ENCODE results near the gene DDX43. TPM values are rescaled to one million over a fixed set of nuclear protein-coding genes. Genes with fewer than 3 reads are reported as not detected.
"Not testable (repeated sequence)": the region's sequence is repeated elsewhere in the genome, so short reads cannot be mapped to it uniquely, and the experiment has no call there.

The DDX43 gene
- 1.4 and 1.7 TPM in 2 replicates for total RNA-seq

DNA sequence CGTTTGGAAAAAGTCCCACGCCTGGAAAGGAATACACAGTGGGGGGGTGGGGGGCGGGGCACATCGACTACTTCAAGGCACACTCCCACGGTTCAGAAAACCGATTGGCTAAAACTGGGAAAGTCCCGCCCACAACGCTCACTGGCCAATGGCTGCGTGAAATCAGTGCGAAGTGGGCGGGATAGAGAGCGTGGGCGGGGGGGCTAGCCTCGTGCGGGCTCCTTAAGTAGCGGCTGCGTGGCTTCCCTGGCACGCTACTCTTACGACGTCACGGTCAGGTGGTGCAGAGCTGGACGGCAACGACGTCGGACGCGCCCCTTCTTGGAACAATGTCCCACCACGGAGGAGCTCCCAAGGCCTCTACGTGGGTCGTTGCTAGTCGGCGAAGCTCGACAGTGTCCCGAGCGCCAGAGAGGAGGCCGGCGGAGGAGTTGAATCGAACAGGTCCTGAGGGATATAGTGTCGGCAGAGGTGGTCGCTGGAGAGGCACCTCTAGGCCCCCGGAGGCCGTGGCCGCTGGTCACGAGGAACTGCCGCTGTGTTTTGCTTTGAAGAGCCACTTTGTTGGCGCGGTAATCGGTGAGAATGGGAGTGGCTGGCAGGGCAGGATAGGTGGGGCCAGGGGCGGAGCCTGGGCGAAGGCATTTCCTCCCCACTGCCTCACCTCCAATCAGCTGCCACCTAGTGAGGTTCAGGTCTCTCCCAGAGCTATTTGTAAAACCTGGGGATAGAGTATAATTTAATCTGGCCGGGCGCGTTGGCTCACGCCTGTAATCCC, at the start of gene DDX43:
DDX43 (plus strand) TSS at position 252 of the 778 bp plus-strand sequence; CDS start at position 330, 78 bp downstream.
- DNase-seq, result peak; percentile 62

DNA sequence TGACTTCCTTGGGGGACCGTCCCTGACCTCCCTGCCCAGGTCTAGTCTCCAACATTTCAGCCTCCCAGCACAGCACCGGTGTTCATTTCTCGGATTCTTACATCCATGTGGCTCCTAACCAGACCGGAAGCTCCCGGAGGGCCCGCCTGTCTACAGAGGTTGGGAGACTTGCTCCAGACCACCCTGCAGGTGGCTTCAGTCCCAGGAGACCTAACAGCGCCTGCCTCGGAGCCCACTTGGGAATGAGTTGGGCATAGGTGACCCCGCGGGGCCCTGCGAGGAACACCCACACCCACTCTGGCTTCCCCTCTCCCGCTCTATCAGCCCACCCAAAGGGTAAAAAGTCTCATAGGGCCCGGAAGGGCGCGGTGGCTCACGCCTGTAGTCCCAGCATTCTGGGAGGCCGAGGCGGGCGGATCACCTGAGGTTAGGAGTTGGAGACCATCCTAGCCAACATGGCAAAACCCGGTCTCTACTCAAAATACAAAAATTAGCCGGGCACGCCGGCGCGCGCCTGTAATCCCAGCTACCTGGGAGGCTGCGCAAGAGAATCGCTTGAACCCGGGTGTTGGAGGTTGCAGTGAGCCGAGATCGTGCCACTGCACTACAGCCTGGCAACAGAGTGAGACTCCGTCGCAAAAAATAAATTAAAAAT, 46.0 kb upstream of the DDX43 start:
- no peak for DNase-seq

DNA sequence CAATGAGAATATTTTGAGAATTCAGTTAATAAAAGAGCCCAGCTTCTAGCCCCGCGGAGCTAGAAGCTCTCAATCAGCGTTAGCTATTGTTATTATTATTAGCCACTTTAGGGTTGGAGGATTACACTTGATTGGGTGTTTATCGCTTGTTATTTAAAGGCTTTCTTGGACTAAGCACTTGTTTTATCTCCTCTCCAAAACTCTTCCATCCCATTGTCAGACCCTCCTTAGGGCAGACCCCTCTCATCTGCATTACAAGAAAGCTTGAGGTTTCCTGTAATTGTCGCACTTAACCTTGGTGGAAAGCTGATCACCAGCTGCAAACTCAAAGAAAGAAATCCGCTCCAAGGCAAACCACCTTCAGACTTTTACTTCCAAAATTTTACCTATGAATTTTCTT, 45.3 kb upstream of the DDX43 start:
- DNase-seq, result no peak

DNA sequence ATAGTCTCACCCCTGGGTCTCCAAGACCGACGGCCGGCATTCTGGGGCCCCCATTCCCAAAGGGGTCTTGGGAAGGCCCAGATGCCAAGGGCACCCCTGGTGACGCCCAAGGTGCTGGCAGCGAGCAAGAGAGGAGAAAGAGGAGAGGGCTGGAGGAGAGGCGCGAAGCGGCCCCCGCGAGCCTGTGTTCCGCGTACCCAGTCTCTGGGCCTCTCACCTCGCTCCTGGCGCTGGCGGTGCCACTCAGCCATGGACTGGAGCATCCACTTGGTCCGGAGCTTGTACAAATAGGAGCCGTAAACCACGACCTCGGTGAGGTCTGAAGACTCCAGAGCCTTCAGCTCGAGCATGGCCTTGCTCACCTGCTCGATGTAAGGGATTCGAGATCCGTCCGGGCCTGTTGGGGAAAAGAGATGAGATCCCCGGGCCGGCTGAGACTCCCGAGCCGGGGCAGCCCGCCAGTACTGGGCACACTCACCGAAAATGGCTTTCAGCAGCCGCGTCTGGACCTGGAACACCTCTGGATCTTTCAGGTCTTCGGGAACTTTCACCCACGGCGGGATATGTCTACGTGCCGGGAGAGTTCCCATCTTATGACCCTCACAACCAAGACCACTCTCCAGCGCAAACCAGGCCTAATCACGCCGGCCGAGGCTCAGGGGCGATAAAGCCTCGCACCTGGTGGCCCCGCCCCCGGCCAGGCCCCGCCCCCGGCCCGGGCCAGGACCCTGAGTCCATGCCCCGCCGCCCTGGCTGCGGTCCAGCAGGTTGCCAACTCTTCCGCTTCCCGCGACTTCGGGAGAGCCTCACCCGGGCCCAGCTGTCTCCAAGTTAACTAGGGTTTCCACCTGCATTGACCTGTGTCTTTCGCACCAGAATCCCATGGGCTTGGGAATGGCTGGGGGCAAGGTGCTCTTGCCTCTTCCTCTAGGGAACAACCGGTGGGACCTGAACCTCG, 40.7 kb upstream of the DDX43 start, which contains the start of gene DPPA5:
DPPA5 (minus strand) TSS at position 641 of the 958 bp plus-strand sequence; CDS start at position 590, 51 bp downstream.
- no peak for DNase-seq

DNA sequence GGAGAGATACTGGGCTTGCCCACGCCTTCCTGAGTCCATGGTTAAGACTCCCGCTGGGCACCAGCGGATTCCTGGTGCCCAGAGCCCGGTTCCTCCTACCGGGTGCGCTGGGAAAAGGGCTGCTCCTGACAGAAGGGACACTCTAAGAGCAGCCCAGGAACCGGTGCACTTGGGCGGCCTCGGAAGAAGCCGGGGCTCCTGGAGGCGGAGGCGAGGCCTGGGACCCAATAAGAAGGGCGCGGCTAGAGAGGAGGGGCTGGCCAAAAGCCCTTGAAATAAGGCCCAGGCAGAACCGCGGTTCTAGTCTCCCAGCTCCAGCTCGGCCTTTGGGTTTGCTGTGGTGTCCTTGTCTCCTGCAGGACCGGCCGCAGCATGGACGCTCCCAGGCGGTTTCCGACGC, 32.3 kb upstream of the DDX43 start, which contains the start of gene KHDC3L:
KHDC3L (plus strand) TSS at position 301 of the 400 bp plus-strand sequence; CDS start at position 373, 72 bp downstream.
- no peak for DNase-seq

DNA sequence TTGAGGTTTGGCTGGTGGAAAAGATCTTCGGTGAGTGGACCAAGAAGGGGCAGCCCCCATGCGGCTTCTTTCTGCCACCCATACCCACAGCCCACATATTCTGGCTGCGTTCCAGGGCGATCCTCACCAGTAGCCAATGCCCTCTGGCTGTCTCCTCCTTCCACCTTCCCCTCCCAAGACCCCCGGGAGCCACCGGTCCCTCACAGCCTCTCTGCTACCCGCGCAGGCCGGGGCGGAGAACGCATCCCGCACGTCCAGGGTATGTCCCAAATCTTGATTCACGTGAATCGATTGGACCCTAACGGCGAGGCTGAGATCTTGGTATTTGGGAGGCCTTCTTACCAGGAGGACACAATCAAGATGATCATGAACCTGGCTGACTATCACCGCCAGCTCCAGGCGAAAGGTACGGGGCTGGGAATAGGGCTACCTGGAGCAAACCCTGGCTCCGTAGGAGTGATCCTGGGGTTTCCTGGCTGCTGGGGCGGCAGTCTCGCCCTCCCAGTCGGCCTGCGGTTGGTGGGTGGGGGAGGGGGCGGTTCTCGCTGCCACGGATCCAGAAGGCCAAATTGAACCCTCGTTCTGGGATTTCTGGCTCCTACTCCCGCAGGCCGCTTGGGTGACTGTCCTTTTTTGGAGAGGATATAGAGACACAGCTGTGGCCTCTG, 31.6 kb upstream of the DDX43 start:
- DNase-seq, result no peak

DNA sequence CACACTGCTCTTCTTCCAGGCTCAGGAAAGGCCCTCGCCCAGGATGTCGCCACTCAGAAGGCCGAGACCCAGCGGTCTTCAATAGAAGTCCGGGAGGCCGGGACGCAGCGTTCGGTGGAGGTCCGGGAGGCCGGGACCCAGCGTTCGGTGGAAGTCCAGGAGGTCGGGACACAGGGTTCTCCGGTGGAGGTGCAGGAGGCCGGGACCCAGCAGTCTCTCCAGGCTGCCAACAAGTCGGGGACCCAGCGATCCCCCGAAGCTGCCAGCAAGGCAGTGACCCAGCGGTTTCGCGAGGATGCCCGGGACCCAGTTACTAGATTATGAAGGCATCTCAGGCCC, 31.1 kb upstream of the DDX43 start:
- DNase-seq, result no peak

DNA sequence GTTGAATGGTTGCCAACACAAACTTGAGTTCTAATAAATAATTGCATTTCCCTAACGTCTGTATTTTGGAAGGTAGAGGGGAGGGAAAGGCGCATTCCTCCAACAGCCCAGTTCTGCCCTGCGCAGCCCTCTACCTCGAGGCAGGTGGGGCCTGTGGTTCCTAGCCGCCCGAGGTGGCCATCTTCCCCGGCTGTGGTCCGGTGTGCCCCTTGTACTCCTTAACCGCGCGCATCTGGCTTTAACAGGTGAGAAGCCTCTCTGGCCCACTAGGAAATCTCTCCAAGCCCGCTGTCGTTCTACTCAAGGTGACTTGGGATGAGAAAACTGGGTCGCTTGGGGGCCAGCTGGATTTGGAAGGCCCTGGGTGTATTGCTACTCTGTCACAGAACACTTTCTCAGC, 30.5 kb upstream of the DDX43 start:
- DNase-seq, result no peak

DNA sequence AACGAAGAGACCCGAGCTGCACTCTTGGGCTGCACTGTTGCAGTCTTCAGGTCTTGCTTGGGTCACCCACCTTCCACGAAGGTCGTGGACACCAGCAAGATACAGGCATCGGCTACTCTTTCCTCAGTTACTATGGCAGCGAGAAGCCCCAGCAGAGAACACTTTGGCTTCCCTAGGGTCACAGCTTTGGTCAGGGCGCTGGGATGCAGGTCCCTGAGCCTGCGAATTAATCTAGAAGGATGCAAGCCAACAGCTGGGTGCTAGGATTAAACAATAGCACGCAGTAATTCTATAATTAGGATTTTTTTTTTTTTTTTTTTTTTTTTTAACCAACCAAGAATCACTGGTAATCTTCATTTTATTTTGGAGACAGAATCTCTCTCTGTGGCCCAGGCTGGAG, 30.1 kb upstream of the DDX43 start:
- DNase-seq, result no peak

DNA sequence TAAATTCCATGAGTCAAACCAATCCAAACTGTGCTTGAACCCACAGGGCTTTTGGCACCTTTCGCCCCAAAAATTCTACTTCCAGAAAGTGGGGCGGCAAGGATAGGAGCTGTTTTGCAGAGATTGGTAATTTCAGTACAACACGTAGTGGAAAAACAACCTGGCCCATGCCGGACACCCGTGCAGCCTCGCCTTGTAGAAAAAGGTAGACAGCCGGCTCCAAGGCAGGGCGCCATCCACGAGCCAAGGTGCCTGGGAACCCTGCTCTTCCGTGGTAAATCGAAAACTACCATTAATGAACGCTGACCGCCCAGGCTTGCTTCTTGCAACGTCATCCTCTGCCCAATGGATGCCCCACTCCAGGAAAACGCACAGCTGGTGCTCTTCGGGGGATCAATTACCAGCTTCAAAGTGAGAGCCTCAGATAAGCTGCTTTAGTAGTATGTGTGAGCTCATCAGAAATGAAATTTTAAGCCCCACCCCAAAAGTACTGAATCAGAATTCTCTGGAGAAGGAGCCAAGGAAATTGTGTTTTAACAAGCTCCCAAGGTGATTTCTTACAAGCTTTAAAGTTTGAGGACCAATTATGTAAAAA, 26.8 kb upstream of the DDX43 start:
- no peak for DNase-seq

DNA sequence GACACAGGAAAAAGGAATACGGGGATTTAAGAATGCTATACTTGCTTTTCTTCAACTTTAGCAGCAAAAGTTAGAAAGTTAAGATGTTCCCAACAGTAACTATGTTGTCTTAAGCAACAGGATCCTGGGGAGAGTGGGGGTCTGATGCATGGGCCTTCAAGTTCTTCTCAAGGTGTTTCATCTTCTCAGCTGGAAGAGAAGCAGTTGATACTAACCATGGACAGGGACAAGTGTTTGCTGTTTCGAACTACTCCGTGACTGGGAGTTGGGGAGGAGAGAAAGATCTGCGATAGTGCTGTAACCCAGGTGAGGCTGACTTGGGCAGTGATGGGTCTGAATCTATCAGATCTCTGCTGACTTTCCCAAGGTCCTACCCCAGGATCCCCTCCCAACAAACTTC, 26.0 kb upstream of the DDX43 start:
- no peak for DNase-seq

DNA sequence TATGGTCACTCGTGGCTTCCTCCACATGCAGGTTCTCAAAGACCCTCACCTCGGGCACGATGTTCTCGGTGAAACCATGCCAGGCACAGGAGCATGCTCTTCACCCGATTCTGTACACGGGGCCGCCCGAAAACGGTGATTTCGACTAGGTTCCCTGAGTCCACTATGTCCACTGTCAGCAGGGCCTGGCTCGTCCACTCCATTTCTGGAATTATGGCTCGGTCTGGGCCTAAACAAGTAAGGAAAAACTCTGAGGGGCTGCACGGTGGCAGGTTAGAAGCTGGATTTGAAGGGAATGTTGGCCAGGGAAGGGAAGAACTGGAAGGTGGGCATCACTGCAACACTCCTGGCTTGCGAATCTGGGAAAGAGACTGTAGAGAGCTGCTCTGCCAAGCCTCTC, 25.5 kb upstream of the DDX43 start:
- DNase-seq, result no peak

DNA sequence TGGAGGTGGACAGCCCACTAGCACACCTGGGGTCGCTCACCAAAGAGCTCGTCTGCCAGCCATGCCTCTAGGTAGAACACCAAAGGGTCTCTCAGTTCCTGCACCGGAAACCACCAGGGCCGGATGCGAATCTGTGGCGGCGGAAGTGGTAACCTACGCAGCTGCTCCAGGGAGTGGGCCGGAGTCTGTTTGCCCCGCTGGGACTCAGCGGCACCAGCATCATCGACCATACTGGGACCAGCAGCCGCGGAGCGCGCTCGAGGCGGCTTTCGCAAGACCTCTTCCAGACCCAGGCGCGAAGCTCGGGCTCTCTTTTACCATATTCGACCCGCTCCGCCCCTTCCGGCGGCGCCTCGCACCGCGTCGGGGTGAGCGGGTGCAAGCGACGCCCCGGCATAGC, 25.1 kb upstream of the DDX43 start, which contains the start of gene OOEP:
OOEP (minus strand) TSS at position 335 of the 400 bp plus-strand sequence; CDS start at position 230, 105 bp downstream.
- no peak for DNase-seq

DNA sequence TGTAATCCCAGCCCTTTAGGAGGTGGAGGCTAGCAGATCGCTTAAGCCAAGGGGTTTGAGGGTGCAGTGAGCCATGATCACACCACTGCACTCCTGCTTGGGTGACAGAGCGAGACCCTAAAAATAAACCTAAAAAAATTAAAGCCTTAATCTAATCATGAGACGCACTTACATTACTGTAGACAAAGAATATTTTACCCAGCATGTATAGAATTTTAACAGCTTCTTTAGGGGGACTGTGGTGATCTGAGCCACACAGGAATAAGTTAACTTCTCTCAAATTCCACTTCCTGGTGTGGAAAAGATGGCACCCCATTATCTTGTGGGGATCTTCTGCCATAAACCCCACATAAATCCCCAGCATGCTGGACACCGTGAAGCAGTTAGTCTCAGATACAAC, 22.6 kb upstream of the DDX43 start:
- no peak for DNase-seq

DNA sequence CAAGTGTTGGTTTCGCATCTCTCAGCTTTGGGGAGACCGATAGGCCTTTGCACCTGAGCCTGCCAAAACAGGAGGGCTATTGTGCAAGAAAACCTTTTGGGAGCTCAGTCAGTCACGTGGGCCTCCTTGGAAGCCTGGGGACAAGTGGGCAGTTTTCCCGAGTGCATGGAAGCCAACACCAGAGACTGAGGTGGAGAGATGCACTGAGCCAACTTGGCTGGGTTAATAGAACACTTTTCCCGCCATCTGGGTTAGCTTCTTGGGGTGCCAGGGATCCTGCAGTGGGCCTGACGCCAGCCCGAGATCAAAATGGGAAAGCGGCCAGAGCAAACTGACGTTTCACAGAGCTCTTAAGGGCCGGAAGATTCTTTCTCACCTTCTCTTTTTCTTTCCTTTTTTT, 22.1 kb upstream of the DDX43 start:
- no peak for DNase-seq

DNA sequence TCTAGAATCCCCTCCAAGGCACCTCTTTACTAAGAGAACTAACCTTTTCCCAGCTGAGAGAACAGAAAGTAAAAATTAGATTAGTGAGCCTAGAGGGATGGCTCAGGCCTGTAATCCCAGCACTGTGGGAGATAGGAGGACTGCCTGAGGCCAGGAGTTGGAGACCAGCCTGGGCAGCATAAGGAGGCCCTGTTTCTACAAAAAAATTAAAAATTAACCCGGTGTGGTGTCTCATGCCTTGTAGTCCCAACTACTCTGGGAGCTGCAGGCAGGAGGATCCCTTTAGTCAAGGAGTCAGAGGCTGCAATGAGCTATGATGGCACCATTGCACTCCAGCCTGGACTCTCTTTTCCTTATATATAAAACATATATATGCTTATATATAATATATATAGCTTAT, 19.4 kb upstream of the DDX43 start:
- no peak for DNase-seq

DNA sequence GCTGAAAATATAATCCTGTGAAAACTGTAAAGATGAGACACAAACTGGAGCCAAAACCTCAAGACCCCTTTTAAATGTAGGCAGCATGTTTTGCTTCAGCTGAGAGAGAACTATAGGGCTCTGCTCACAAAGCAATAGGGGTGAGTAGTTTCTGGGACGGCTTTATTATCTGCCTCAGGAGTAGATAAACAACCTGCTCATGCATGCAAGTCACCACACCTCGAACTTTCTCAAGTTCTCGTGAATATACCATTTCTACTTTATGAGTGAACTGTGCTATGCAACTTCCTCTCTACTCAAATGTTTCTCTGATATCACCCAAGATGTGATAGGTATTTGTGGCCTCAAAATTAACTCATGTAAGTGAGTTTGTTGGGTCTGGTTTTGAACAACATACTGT, 17.4 kb upstream of the DDX43 start:
- no peak for DNase-seq

DNA sequence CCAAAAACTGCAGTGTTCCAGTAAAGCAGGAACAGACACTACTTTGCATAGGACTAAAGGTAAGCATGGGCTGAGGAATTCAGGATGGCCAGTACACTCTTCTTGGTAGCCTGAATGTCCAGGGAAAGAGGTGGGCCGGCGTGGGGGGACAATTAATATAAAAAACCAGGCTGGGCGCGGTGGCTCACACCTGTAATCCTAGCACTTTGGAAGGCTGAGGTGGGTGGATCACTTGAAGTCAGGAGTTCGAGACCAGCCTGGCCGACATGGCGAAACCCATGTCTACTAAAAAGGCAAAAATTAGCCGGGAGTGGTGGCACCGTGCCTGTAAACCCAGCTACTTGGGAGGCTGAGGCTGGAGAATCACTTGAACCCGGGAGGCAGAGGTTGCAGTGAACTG, 13.1 kb upstream of the DDX43 start:
- DNase-seq, result not testable (repeated sequence)

DNA sequence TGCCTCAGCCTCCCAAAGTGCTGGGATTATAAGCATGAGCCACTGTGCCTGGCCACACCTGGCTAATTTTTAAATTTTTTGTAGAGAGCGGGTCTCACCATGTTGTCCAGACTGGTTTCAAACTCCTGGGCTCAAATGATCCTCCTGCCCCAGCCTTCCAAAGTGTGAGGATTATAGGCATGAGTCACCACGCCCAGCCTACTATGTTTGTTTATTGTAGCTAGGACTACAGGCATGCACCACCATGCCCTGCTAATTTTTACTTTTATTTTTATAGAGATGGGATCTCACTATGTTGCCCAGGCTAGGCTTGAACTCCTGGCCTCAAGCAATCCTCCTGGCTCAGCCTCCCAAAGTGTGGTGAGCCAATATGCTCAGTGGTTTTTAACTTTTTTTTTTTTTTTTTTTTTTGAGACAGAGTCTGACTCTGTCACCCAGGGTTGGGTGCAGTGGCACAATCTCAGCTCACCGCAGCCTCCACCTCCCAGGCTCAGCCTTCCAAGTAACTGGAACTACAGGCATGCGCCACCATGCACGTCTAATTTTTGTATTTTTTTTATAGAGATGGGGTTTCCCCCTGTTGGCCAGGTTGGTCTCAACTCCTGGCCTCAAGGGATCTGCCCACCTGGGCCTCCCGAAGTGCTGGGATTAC, 12.0 kb upstream of the DDX43 start:
- no peak for DNase-seq

DNA sequence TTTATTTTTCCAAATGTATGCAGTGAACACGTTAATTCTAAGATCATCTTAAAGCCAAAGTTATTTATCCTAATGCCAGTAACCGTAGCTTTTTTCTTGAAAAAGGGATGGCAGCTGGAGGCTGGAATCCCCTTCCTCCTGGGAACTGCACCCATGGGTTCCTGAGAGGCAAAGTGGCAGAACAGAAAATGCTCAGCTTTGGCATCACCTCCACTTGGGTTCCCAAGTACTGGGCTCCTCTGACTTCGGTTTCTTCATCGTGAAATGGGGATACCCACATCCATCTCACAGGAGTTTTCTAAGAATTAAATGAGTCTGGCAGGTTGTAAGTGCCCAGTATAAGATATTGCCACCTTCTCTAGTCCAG, 6.2 kb upstream of the DDX43 start:
- DNase-seq, result no peak

DNA sequence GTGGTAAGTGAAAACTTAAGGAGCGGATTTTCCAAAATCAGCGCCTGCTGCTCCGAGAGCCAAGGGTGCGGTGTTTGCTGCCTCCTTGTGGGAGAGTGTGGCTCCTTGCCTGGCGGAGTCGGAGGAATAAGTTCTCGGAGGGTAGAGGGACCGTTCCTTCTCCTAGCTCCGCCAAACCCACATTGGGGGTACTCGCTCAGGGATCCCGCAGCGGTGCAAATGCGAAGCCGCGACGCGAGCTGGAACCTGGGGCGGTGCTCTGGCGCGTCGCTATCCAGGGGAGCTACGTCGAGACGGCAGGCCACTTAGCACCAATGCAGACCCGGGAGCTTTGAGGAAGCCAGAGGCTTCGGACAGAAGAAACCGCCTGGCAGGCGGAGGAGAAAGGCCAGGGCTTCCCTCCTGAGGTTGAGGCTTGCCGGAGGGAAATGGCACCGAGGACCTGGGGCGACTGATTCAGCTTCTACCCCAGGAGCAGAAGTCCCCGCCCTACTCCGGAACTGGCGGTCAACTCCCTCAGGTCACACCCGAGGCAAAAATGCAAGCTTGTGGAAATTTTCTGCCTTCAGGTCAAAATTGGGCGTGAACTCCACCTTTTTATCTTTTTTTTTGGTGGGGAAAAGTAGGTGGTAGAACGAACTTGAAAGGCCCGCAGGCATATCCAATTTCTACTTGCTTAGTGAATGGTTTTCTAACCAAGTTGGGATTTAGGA, 5.7 kb upstream of the DDX43 start:
- peak; percentile 64 for DNase-seq
